ENCODE data around the gene MRPL12.

MRPL12 gene

DNA sequence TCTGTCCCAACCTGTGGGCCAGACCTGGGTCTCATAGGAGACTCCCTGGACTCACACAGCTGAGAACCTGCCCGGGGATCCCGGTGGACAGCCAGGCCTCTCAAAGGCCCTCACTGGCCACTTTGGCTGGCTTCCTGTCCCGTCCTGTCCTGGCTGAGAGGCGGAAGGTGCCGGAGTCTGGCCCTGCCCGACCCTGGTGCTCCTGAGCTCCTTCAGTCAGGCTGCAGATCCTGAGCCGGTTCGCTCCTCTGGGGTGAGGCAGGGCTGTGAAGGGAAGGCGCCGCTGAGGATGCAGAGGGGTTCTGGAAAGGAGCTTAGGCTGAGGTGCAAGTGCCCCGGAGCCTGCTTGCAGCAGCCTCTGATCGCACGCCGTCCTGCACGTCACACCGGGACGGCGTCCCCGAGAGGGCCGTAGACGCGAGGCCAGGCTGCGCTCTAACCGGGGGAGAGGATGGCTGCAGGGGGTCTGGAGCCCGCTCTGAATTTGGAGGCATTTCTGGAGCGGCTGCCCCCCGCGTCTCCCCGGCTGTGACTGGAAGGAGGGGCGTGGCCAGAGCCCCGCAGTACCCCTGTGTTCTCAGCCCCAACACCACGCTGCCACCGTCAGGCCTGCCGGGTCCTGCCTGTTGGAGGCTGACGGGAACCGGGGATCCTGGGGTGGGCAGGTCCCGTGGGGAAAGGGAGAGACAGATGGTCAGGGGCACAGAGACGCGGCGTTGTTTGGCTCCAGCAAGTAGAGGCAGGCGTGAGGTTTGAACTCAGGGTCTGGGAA is 15.2 kb upstream of the MRPL12 start:
- H3K4me3 ChIP-seq (ENCODE audit: low read length) = no peak overlapping the region
- no peak for TF ChIP-seq ZNF274 (IDR thresholded peaks at IDR 0.05; ENCODE audit: low read depth, low read length)

DNA sequence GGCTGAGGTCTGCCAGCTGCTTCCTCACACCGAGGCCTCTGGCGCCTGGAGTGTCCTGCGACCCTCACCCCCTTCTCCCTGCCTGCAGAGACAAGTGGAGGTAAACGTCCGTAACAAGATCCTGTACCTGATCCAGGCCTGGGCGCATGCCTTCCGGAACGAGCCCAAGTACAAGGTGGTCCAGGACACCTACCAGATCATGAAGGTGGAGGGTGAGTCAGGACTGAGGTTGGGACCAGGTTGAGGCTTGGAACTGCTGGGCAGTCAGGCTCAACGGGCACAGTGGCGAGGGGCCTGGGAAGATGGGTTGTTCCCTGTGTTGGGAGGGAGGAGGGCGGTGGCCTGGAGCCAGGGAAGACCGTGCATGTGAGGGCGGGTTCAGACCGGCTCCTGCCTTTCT is 14.6 kb upstream of the MRPL12 start:
- H3K4me3 ChIP-seq (ENCODE audit: low read length) = no peak overlapping the region
- no peak for TF ChIP-seq ZNF274 (IDR thresholded peaks at IDR 0.05; ENCODE audit: low read depth, low read length)

GRCh38 chr17:81690066-81690465 is 13.1 kb upstream of the MRPL12 start:
- no peak for TF ChIP-seq ZNF274 (IDR thresholded peaks at IDR 0.05; ENCODE audit: low read depth, low read length)
- H3K4me3 ChIP-seq (ENCODE audit: low read length) = no peak overlapping the region

- H3K4me3 ChIP-seq (ENCODE audit: low read length) = no peak overlapping the region
- TF ChIP-seq ZNF274 (IDR thresholded peaks at IDR 0.05; ENCODE audit: low read depth, low read length) = no peak
Observed at GRCh38 chr17:81690549-81690948, 12.6 kb upstream of the MRPL12 start.

DNA sequence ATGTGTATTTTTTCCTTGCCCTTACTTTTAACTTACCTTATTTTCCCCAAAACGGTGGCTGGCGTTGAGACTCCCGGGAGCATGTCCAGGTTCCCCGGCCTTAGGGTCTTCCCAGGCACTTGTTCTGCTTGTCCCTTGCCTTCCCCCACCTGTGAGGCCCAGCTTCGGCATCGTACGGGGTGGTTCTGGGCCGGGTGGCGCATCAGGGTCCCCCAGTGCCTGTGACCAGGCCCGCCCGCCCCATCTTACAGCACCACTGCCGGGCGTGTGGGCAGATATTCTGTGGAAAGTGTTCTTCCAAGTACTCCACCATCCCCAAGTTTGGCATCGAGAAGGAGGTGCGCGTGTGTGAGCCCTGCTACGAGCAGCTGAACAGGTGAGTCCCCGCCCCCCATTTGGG is 12.0 kb upstream of the MRPL12 start:
- H3K4me3 ChIP-seq (ENCODE audit: low read length) = no peak overlapping the region

GRCh38 chr17:81691608-81692007 is 11.6 kb upstream of the MRPL12 start:
- TF ChIP-seq ZNF274 (IDR thresholded peaks at IDR 0.05; ENCODE audit: low read depth, low read length) = no peak
- no peak overlapping the region for H3K4me3 ChIP-seq (ENCODE audit: low read length)

More for the DNA sequence above, 12.0 kb upstream of the MRPL12 start:
- TF ChIP-seq ZNF274 (IDR thresholded peaks at IDR 0.05; ENCODE audit: low read depth, low read length) = no peak

DNA sequence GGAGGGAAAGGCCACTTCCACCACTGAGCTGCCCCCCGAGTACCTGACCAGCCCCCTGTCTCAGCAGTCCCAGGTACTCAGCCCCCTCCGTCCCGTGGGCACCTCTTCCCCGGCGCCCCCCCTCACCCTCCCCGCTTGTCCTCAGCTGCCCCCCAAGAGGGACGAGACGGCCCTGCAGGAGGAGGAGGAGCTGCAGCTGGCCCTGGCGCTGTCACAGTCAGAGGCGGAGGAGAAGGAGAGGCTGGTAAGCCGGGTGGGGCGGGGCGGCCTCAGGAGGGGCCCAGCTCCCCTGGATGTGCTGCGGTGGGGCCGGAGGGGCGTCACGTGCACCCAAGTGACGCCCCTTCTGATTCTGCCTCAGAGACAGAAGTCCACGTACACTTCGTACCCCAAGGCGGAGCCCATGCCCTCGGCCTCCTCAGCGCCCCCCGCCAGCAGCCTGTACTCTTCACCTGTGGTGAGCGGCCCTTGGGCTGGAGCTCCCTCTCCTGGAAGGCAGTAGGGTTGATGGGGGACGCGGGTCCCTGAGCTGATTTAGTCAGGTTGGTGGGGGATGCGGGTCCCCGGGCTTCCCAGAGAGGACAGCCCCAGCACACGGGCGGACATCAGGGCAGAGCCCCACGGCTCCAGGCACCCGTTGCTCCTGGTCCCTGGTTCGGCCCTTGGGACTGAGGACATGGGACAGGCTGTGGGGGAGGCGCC is 9.5 kb upstream of the MRPL12 start:
- no peak for TF ChIP-seq ZNF274 (IDR thresholded peaks at IDR 0.05; ENCODE audit: low read depth, low read length)
- H3K4me3 ChIP-seq (ENCODE audit: low read length) = no peak overlapping the region

GRCh38 chr17:81694810-81695209 is 8.4 kb upstream of the MRPL12 start:
- TF ChIP-seq ZNF274 (IDR thresholded peaks at IDR 0.05; ENCODE audit: low read depth, low read length) = no peak
- H3K4me3 ChIP-seq (ENCODE audit: low read length) = no peak overlapping the region

GRCh38 chr17:81695211-81695610 is 8.0 kb upstream of the MRPL12 start:
- H3K4me3 ChIP-seq (ENCODE audit: low read length) = no peak overlapping the region
- no peak for TF ChIP-seq ZNF274 (IDR thresholded peaks at IDR 0.05; ENCODE audit: low read depth, low read length)

GRCh38 chr17:81695801-81696200 is 7.4 kb upstream of the MRPL12 start:
- H3K4me3 ChIP-seq (ENCODE audit: low read length) = no peak overlapping the region
- no peak for TF ChIP-seq ZNF274 (IDR thresholded peaks at IDR 0.05; ENCODE audit: low read depth, low read length)

- TF ChIP-seq ZNF274 (IDR thresholded peaks at IDR 0.05; ENCODE audit: low read depth, low read length) = no peak
- no peak overlapping the region for H3K4me3 ChIP-seq (ENCODE audit: low read length)
Observed at GRCh38 chr17:81696218-81696941, 6.8 kb upstream of the MRPL12 start.

DNA sequence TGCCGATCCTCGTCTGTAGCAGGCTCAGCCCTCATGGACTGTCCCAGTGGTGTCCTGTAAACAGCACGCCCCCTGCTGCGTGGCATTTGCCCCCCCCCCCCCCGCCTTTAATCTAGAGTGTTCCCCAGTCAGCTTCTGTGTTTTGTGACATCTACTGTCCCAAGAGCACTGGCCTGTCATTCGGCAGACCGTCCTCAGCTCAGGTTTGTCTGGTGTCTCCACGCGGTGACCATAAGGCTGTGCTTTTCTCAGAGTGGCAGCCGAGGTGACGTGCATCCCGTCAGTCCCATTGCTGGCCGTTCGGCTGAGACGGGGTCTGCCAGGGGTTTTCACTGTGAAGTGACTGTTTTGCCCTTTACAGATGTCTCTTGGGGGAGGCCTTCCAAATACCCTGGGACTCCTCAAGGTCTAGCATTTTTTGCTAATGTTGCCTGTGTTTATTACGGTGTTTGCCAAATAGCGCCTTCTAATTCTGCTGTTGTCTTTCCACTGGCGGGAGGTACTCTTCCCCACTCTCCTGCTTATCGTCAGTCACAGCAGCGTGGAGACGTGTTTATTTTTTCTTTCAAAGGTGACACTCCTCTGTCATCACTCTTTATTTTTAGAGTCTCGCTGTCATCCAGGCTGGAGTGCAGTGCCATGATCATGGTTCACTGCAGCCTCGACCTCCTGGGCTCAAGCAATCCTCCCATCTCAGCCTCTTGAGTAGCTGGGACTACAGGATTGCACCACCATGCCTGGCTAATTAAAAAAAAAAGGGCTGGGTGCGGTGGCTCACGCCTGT is 5.7 kb upstream of the MRPL12 start:
- TF ChIP-seq ZNF274 (IDR thresholded peaks at IDR 0.05; ENCODE audit: low read depth, low read length) = no peak
- H3K4me3 ChIP-seq (ENCODE audit: low read length) = no peak overlapping the region

- TF ChIP-seq ZNF274 (IDR thresholded peaks at IDR 0.05; ENCODE audit: low read depth, low read length) = no peak
- H3K4me3 ChIP-seq (ENCODE audit: low read length) = no peak overlapping the region
Observed at GRCh38 chr17:81700353-81701287, 2.5 kb upstream of the MRPL12 start.

Measured in GM08714 (cell line).